Panc1 (cell line): ENCODE measurements around the gene TBX3. TPM values are rescaled to one million over a fixed set of nuclear protein-coding genes. Genes with fewer than 3 reads are reported as not detected.

Experiments
- ATAC-seq: fragments of 200-7000 bp; cut with Tn5 transposase; 2 replicates; pipeline ENCODE4 v1.9.1; 2020; ENCODE audit warnings: mild to moderate bottlenecking, moderate library complexity
- BruUV-seq: library from RNA; stranded (reverse); fragments of 400-500 nt; replicated peaks from 2 replicates; lab custom pipeline; 2021; lab: Mats Ljungman, UMichigan
- CTCF ChIA-PET: fragments of 300-600 bp; sonication (Branson Sonifier 250); formaldehyde crosslinking; loops from one replicate; lab custom pipeline; 2022; ENCODE audit warnings: antibody characterized with exemption; lab: Charles Lee
- POLR2A ChIA-PET: fragments of 300-600 bp; sonication (Branson Sonifier 250); formaldehyde crosslinking; loops from one replicate; lab custom pipeline; 2022; ENCODE audit warnings: antibody characterized with exemption; lab: Charles Lee
- DNase-seq: peaks from one replicate; pipeline ENCODE4 v3.0.0-alpha.2; 2010; ENCODE audit warnings: low read depth, low spot score
- H3K27ac ChIP-seq: 2 replicates; pipeline ENCODE4 v1.5.1; 2011; ENCODE audit warnings: mild to moderate bottlenecking, low read length, inconsistent platforms
- H3K27me3 ChIP-seq: fragments of 200-500 bp; sonication (Bioruptor generic); 2 replicates; pipeline ENCODE4 v1.6.0; 2014; ENCODE audit warnings: low read length, inconsistent platforms; ENCODE audit not compliant: control insufficient read depth, insufficient read depth
- H3K36me3 ChIP-seq: fragments of 200-500 bp; sonication (Bioruptor generic); 2 replicates; pipeline ENCODE4 v1.5.1; 2014; ENCODE audit warnings: inconsistent platforms, mild to moderate bottlenecking, low read length, moderate library complexity; ENCODE audit not compliant: control insufficient read depth, insufficient read depth
- H3K4me1 ChIP-seq: 2 replicates; pipeline ENCODE4 v1.5.1; 2011; ENCODE audit warnings: inconsistent platforms, mild to moderate bottlenecking, low read length, moderate library complexity; ENCODE audit not compliant: control insufficient read depth, insufficient read depth
- H3K4me3 ChIP-seq, 2 experiments: 2 replicates each; pipeline ENCODE4 v1.5.1; 2011 to 2012; ENCODE audit warnings: low read depth in 2 of 2, low read length in 2 of 2, mild to moderate bottlenecking in 2 of 2, inconsistent platforms in 1 of 2, moderate library complexity in 1 of 2
- H3K9me3 ChIP-seq: fragments of 200-500 bp; sonication (Bioruptor generic); 2 replicates; pipeline ENCODE4 v1.5.1; 2014; ENCODE audit warnings: low read depth, mild to moderate bottlenecking, inconsistent platforms, low read length, moderate library complexity; ENCODE audit not compliant: control insufficient read depth, insufficient read depth
- POLR2AphosphoS5 ChIP-seq: IDR thresholded peaks from 2 replicates; pipeline ENCODE4 v1.6.1; 2012; ENCODE audit warnings: mild to moderate bottlenecking, low read depth, low read length, moderate library complexity
- REST ChIP-seq, 2 experiments: IDR thresholded peaks; 2 replicates each; pipeline ENCODE4 v1.6.1; 2011 to 2012; ENCODE audit warnings: low read depth in 2 of 2, control low read depth in 1 of 2, low read length in 1 of 2, mild to moderate bottlenecking in 1 of 2, moderate library complexity in 1 of 2; ENCODE audit not compliant: insufficient read depth in 1 of 2
- SIN3A ChIP-seq: IDR thresholded peaks from 2 replicates; pipeline ENCODE4 v1.6.1; 2012; ENCODE audit warnings: low read depth, mild to moderate bottlenecking, low read length, moderate library complexity, borderline replicate concordance; ENCODE audit not compliant: insufficient read depth
- TCF7L2 ChIP-seq: IDR thresholded peaks from 2 replicates; pipeline ENCODE4 v1.6.1; 2011; ENCODE audit warnings: mild to moderate bottlenecking, low read depth, low read length, inconsistent platforms
- in situ Hi-C: cut with HindIII; loops from 2 replicates; pipeline ENCODE4 v1.10.0; 2016; ENCODE audit warnings: low sequenced_read_pairs, low pct_unique_long_range_greater_than_20kb
- intact Hi-C: fragments of 100-400 bp; cut with micrococcal nuclease; formaldehyde crosslinking; loops from one replicate; pipeline ENCODE4 v1.10.0; 2022; ENCODE audit not compliant: unreplicated experiment
- total RNA-seq: library from RNA; stranded (reverse); gene quantifications from one replicate; pipeline ENCODE4 v1.2.1, GENCODE V29; 2021; ENCODE audit not compliant: unreplicated experiment
- TF ChIP-seq, protein P1 (sequence below): fragments of 450-650 bp; IDR thresholded peaks from 2 replicates; pipeline ENCODE4 v1.5.1; 2017; ENCODE audit warnings: mild to moderate bottlenecking

TBX3 gene
- total RNA-seq, 1 experiment from 2014 or later = 5.1 TPM

- H3K9me3 ChIP-seq = no peaks in the 10 kb centered on the region
- intact Hi-C loops = no loop called here
- H3K36me3 ChIP-seq = no peaks in the 10 kb centered on the region
- TF ChIP-seq POLR2AphosphoS5 (no peak), REST (IDR thresholded peaks at IDR 0.05; ENCODE audit: insufficient read depth in 1 of 2, low read depth in 2 of 2, low read length in 1 of 2) (no peak), TCF7L2 (no peak), SIN3A (no peak)
- TF ChIP-seq, protein P1, sequence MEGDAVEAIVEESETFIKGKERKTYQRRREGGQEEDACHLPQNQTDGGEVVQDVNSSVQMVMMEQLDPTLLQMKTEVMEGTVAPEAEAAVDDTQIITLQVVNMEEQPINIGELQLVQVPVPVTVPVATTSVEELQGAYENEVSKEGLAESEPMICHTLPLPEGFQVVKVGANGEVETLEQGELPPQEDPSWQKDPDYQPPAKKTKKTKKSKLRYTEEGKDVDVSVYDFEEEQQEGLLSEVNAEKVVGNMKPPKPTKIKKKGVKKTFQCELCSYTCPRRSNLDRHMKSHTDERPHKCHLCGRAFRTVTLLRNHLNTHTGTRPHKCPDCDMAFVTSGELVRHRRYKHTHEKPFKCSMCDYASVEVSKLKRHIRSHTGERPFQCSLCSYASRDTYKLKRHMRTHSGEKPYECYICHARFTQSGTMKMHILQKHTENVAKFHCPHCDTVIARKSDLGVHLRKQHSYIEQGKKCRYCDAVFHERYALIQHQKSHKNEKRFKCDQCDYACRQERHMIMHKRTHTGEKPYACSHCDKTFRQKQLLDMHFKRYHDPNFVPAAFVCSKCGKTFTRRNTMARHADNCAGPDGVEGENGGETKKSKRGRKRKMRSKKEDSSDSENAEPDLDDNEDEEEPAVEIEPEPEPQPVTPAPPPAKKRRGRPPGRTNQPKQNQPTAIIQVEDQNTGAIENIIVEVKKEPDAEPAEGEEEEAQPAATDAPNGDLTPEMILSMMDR = no peak
- H3K27ac ChIP-seq = no peak overlapping the region
- H3K4me1 ChIP-seq = no peaks in the 10 kb centered on the region
- in situ Hi-C loops = no loop called here
- no TSS peak for BruUV-seq
- POLR2A ChIA-PET = no interaction called here
- CTCF ChIA-PET = no interaction called here
- no peak for DNase-seq
- ATAC-seq = no peak
- peaks cover 9% of the 10 kb centered on the region; the same call in 1 of the 2 replicates for H3K27me3 ChIP-seq
- H3K4me3 ChIP-seq = no peak overlapping the region
Measured at GRCh38 chr12:114690267-114691135, 6.5 kb upstream of the TBX3 start.

- no peaks in the 10 kb centered on the region for H3K4me1 ChIP-seq
- no TSS peak for BruUV-seq
- ChIA-PET CTCF (no interaction called here), POLR2A (interaction anchor here (0.6 kb wide), 1 partner anchor 1722 kb away, joined by 14 read pairs; no protein-coding TSS in a partner anchor)
- ATAC-seq (no peak), DNase-seq (no peak)
- H3K9me3 ChIP-seq = no peaks in the 10 kb centered on the region
- no peaks in the 10 kb centered on the region for H3K36me3 ChIP-seq
- H3K4me3 ChIP-seq = no peak overlapping the region
- H3K27ac ChIP-seq = no peak overlapping the region
- in situ Hi-C loops (no loop called here), intact Hi-C loops (no loop called here)
- TF ChIP-seq POLR2AphosphoS5 (no peak), SIN3A (no peak), TCF7L2 (no peak), REST (IDR thresholded peaks at IDR 0.05; ENCODE audit: insufficient read depth in 1 of 2, low read depth in 2 of 2, low read length in 1 of 2) (no peak)
- TF ChIP-seq, protein P1 = no peak
- peaks cover 7% of the 10 kb centered on the region; the same call in 1 of the 2 replicates for H3K27me3 ChIP-seq
Measured at GRCh38 chr12:114689075-114689994, 5.4 kb upstream of the TBX3 start.
